NB4 (cell line): ENCODE results near the gene TEKT1.

Source experiments
- MYC ChIP-seq: IDR thresholded peaks from 2 replicates; pipeline ENCODE4 v1.6.1; 2011; ENCODE audit warnings: low read depth, low read length
- POLR2A ChIP-seq: IDR thresholded peaks from 2 replicates; pipeline ENCODE4 v1.6.1; 2011; ENCODE audit warnings: mild to moderate bottlenecking; ENCODE audit not compliant: insufficient read length; ENCODE audit errors: extremely low read depth
- TF ChIP-seq, protein P1 (sequence below): IDR thresholded peaks from one replicate; pipeline ENCODE4 v1.5.1; 2012; ENCODE audit warnings: low read depth, low read length
- TF ChIP-seq, protein P2 (sequence below): IDR thresholded peaks from 2 replicates; pipeline ENCODE4 v1.6.1; 2011; ENCODE audit warnings: low read depth, low read length

DNA sequence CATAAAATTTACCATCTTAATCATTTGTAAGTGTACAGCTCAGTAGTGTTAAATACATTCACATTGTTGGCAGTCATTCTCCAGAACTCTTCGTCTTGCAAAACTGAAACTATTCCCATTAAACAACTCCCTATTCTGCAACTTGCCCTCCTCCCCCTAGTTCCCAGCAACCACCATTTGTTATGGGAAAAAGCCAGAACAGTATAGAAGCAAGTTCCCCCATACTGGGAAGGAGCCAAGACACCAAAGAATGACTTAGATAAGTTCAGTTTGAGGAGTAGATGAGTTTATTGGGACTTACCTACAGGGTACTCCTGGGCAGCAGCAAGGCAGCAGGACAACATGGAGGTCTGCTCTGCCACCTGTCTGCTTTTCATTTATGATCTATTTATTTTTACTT is 39.3 kb upstream of the TEKT1 start:
- TF ChIP-seq POLR2A (no peak), MYC (no peak)
- TF ChIP-seq, protein P1, sequence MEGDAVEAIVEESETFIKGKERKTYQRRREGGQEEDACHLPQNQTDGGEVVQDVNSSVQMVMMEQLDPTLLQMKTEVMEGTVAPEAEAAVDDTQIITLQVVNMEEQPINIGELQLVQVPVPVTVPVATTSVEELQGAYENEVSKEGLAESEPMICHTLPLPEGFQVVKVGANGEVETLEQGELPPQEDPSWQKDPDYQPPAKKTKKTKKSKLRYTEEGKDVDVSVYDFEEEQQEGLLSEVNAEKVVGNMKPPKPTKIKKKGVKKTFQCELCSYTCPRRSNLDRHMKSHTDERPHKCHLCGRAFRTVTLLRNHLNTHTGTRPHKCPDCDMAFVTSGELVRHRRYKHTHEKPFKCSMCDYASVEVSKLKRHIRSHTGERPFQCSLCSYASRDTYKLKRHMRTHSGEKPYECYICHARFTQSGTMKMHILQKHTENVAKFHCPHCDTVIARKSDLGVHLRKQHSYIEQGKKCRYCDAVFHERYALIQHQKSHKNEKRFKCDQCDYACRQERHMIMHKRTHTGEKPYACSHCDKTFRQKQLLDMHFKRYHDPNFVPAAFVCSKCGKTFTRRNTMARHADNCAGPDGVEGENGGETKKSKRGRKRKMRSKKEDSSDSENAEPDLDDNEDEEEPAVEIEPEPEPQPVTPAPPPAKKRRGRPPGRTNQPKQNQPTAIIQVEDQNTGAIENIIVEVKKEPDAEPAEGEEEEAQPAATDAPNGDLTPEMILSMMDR, result no peak
- TF ChIP-seq, protein P2, sequence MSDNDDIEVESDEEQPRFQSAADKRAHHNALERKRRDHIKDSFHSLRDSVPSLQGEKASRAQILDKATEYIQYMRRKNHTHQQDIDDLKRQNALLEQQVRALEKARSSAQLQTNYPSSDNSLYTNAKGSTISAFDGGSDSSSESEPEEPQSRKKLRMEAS, result no peak
